Colonic mucosa (tissue), 4 donors: ENCODE measurements around the gene ENO2. TPM values are rescaled to one million over a fixed set of nuclear protein-coding genes. Genes with fewer than 3 reads are reported as not detected.

Experiments used
- DNase-seq: peaks from one replicate; pipeline ENCODE4 v3.0.0-alpha.2; 2020
- H3K27ac ChIP-seq: fragments of 200-600 bp; one replicate; pipeline ENCODE4 v1.8.0; 2021
- H3K27me3 ChIP-seq: fragments of 200-600 bp; one replicate; pipeline ENCODE4 v1.8.0; 2021
- H3K36me3 ChIP-seq: fragments of 200-600 bp; one replicate; pipeline ENCODE4 v1.8.0; 2021
- H3K4me1 ChIP-seq: fragments of 200-600 bp; one replicate; pipeline ENCODE4 v1.8.0; 2021; ENCODE audit warnings: mild to moderate bottlenecking
- H3K4me3 ChIP-seq: fragments of 200-600 bp; one replicate; pipeline ENCODE4 v1.8.0; 2021
- H3K9ac ChIP-seq, 2 donors: one replicate each; pipeline ENCODE4 v1.7.0; 2013; ENCODE audit warnings: control low read depth in 2 of 2, low read depth in 2 of 2, low read length in 2 of 2
- H3K9me3 ChIP-seq: fragments of 200-600 bp; one replicate; pipeline ENCODE4 v1.8.0; 2021
- intact Hi-C: fragments of 100-400 bp; cut with DNase I; formaldehyde crosslinking; loops from one replicate; pipeline ENCODE4 v1.14.1; 2022
- total RNA-seq, 2 donors: library from RNA; stranded (reverse); fragmentation: NEBNext Ultra II Directional in 1 of 2; extraction: Animal tissue kit (Norgen Biotek cat#: 25700) in 1 of 2; gene quantifications; one replicate each; pipeline ENCODE4 v1.2.1, GENCODE V29; 2021
- TF ChIP-seq, protein P1 (sequence below): fragments of 200-600 bp; IDR thresholded peaks from one replicate; pipeline ENCODE4 v1.8.0; 2022; ENCODE audit warnings: antibody characterized with exemption, mild to moderate bottlenecking
- donor health status: healthy.
- donor health status: DM: no; HTN: no; CAD: no.
- donor health status: DM: no; HTN: no; CAD: no.

ENO2 gene
- total RNA-seq, 2 donors from 2014 or later: 7.6 to 15.7 TPM

GRCh38 chr12:6946920-6947374 is 32.6 kb downstream of the ENO2 start:
- TF ChIP-seq, protein P1, sequence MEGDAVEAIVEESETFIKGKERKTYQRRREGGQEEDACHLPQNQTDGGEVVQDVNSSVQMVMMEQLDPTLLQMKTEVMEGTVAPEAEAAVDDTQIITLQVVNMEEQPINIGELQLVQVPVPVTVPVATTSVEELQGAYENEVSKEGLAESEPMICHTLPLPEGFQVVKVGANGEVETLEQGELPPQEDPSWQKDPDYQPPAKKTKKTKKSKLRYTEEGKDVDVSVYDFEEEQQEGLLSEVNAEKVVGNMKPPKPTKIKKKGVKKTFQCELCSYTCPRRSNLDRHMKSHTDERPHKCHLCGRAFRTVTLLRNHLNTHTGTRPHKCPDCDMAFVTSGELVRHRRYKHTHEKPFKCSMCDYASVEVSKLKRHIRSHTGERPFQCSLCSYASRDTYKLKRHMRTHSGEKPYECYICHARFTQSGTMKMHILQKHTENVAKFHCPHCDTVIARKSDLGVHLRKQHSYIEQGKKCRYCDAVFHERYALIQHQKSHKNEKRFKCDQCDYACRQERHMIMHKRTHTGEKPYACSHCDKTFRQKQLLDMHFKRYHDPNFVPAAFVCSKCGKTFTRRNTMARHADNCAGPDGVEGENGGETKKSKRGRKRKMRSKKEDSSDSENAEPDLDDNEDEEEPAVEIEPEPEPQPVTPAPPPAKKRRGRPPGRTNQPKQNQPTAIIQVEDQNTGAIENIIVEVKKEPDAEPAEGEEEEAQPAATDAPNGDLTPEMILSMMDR: no peak
- DNase-seq: no peak
- intact Hi-C loops: no loop called here
- H3K4me1 ChIP-seq: peaks cover 14% of the 10 kb centered on the region
- peak overlapping the region; percentile 98 for H3K27ac ChIP-seq
- no peaks in the 10 kb centered on the region for H3K27me3 ChIP-seq
- H3K9ac ChIP-seq: peak overlapping the region; percentile 57 to 80
- no peaks in the 10 kb centered on the region for H3K9me3 ChIP-seq
- peak overlapping the region; percentile 33 for H3K4me3 ChIP-seq
- H3K36me3 ChIP-seq: no peaks in the 10 kb centered on the region

DNA sequence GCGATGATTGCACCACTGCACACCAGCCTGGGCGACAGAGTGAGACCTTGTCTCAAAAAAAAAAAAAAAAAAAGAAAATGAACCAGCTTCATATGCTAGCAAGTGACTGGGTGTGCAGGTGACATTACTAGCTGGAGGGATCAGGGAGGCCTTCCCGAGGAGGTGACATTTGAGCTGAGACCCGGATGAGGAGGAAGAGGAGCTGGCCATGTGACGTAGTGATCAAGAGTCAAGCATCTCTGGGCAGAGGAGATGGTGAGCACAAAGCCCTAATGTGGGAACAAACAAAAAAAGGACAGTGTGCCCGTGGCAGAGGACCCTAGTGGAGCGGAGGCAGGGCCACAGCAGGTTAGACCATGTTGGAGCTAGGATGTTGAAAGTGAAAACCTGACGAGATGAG is 33.2 kb downstream of the ENO2 start:
- Histone ChIP-seq H3K27ac (no peak overlapping the region), H3K4me1 (peaks cover 14% of the 10 kb centered on the region), H3K9ac (peak overlapping the region in 1 of 2 donors; percentile 5), H3K4me3 (no peak overlapping the region), H3K36me3 (no peaks in the 10 kb centered on the region), H3K27me3 (no peaks in the 10 kb centered on the region), H3K9me3 (no peaks in the 10 kb centered on the region)
- intact Hi-C loops: no loop called here
- TF ChIP-seq, protein P1: no peak
- DNase-seq: no peak

DNA sequence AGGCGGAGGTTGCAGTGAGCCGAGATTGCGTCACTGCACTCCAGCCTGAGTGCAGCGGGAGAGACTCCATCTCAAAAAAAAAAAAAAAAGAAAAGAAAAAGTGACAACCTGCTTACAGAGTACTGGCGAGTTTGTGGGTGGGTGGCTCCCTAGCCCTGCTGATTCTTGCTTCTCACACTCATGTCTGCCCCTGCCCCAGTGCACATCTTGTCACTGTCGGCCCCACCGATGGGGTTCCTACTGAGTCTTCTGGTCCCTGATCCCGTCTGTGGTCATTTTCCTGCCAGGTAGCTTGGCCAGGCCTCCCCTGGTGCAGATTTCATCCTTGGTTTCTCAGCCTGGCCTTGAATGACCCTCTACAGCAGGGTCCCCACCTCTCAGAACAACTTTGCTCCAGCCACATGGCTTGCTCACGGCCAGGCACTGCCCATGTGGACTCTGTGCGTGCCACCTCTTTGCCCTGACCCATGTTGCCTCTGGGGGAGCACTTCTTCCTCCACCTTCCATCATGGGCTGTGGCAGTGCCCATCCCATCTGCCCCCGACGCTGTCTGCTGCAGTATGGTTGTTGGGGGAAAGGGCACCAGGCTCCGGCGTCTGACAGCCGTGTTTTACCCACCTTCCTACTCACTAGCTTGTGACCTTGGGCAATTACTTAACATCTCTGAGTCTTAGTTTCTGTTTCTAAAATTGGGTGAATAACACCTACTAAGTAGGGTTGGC is 34.7 kb downstream of the ENO2 start:
- no peak for DNase-seq
- intact Hi-C loops: no loop called here
- no peaks in the 10 kb centered on the region for H3K27me3 ChIP-seq
- no peaks in the 10 kb centered on the region for H3K36me3 ChIP-seq
- TF ChIP-seq, protein P1: no peak
- no peak overlapping the region for H3K4me3 ChIP-seq
- peaks cover 9% of the 10 kb centered on the region for H3K4me1 ChIP-seq
- H3K9me3 ChIP-seq: no peaks in the 10 kb centered on the region
- no peak overlapping the region for H3K9ac ChIP-seq
- peak overlapping the region; percentile 44 for H3K27ac ChIP-seq

DNA sequence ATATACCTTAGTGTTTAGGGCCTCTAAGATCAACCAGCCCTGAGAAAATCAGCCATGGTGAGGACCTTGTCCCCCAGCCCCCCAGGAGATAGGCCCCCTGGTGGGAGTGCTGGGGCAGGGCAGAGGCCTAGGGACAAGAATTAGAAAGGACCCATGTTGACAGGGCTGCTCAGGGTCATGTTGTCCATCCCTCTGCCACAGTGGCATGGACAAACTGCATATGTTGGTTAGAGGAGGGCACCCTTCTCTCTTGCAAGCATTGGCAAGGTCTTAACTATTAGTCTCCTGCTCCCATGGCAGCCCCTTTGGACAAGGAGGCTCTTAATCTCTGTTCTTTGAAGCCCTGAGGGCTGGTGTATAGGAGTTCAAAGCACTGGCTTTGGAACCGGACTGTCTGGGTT is 36.0 kb downstream of the ENO2 start:
- Histone ChIP-seq H3K27me3 (no peaks in the 10 kb centered on the region), H3K9ac (peak overlapping the region; percentile 31 to 74), H3K36me3 (no peaks in the 10 kb centered on the region), H3K4me3 (no peak overlapping the region), H3K9me3 (no peaks in the 10 kb centered on the region), H3K4me1 (peaks cover 5% of the 10 kb centered on the region), H3K27ac (peak overlapping the region; percentile 80)
- intact Hi-C loops: no loop called here
- DNase-seq: no peak
- TF ChIP-seq, protein P1: no peak

GRCh38 chr12:6950811-6951540 is 36.6 kb downstream of the ENO2 start, which contains the start of gene PTPN6:
Gene PTPN6 (plus strand): TSS chr12:6951356. CDS start chr12:6951513, 157 bp downstream.
- H3K4me3 ChIP-seq: peak within 1 kb of the TSS; percentile 38
- no peak for DNase-seq
- H3K4me1 ChIP-seq: no peaks in the 10 kb centered on the region
- no peaks in the 10 kb centered on the region for H3K36me3 ChIP-seq
- intact Hi-C loops: no loop called here
- TF ChIP-seq, protein P1: no peak
- no peaks in the 10 kb centered on the region for H3K27me3 ChIP-seq
- peak within 1 kb of the TSS; percentile 74 for H3K9ac ChIP-seq
- H3K27ac ChIP-seq: peak within 1 kb of the TSS; percentile 80
- H3K9me3 ChIP-seq: no peaks in the 10 kb centered on the region
